HG03439 (cell line): ENCODE results near the gene KCNK6.
"Not testable (repeated sequence)": the region's sequence is repeated elsewhere in the genome, so short reads cannot be mapped to it uniquely, and the experiment has no call there.

ENCODE experiments used
- ATAC-seq: cut with Tn5 transposase; IDR thresholded peaks from one replicate; pipeline ENCODE4 v1.9.1; 2021; ENCODE audit warnings: mild to moderate bottlenecking, moderate library complexity; ENCODE audit not compliant: unreplicated experiment

KCNK6 gene

DNA sequence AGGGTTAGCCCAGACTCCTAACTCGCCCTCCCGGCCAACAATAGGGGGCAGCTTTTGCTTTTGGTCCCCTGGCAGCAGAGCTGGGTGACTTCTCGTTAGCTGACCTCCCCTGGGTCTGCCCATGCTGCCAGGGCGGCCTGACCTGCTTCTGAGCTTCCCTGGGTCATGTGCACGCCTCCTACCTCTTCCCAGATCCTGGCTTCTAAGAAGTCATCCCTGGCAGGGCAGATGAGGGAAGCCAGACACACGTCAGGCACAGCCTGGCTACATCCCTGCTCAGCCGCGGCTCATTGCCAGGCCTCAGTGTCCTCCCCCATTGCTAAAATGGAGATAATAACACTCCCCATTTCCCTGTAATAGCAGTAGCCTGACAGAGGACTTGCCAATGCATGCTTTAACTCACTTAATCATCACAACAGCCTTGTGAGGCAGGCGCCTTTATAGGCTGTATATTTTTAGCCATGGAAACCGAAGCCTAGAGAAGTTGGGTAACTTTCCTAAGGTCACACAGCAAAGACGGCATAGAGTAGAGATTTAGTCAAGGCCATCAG, 2.1 kb downstream of the KCNK6 start:
- ATAC-seq: no peak

DNA sequence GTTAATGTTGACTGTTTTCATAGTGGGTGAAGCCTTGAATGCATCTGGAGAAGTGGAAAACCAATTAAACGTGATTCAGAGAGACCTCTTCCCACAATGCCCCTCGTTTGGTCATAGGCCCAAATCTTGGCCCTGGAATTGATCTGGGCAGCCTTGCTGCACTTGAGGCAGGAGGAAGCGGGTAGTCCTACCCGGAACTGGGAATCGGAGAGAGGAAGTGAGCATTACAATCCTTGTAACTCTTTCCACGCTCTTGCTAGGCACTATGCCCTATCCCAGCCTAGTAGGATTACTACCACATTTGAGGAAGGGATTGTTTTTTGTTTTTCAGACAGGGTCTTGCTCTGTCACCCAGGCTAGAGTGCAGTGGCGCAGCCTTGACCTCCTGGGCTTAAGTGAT, 3.6 kb downstream of the KCNK6 start:
- no peak for ATAC-seq

GRCh38 chr19:38324431-38324830, 4.8 kb downstream of the KCNK6 start:
- no peak for ATAC-seq

GRCh38 chr19:38326591-38326990, 6.9 kb downstream of the KCNK6 start:
- no peak for ATAC-seq

DNA sequence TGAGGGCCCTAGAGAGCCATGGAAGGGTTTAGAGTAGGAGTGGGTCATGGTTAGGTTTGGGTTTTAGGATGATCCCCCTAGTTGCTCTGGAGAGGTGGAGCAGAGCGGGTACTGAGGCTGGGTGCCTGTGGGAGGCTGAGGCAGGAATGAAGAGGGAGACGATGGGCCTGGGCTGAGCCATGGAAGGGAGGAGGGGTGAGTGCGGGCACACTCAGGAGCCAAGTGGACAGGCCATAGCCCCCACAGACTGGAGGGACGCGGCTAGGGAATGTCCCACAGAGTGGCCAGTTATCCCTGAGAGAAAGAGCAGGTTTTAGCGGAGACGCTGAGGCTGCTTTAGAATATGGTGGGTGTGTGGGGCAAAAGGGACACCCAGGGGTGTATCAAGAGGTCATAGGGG, 10.0 kb downstream of the KCNK6 start:
- no peak for ATAC-seq

- no peak for ATAC-seq
Observed at GRCh38 chr19:38331728-38332127, 12.1 kb downstream of the KCNK6 start.

GRCh38 chr19:38333245-38333644, 13.6 kb downstream of the KCNK6 start:
- ATAC-seq: no peak

DNA sequence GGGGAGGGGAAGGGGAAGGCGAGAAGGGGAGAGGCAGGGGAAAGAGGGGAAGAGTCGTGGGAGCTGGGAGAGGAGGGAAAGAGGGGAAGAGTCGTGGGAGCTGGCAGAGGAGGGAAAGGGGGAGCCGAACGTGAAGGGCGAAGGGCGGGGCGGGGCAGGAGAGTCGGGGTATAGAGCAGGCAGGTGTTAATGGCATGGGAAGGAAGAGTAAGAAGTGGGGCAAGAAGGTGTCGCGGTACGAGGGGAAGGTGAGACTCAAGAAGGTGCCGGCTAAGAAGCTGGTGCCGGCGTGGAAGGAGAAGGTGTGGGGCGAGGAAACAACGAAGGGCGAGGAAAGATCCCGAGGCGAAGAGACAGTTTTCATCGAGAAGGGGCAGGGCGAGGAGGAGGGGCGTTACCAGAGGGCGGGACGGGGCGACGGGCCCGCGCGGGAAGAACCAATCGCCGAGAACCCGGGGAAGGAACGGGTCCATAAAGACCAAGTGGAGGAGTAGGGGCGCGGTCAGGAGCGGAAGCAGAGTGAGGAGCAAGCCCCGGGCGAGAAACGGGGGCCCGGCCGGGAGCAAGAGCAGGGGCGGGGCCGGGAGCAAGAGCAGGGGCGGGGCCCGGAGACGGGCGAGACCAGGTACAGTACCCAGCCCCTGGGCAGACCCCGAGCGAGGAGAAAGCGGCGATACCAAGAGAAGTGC, 16.4 kb downstream of the KCNK6 start:
- ATAC-seq: peak; percentile 71

DNA sequence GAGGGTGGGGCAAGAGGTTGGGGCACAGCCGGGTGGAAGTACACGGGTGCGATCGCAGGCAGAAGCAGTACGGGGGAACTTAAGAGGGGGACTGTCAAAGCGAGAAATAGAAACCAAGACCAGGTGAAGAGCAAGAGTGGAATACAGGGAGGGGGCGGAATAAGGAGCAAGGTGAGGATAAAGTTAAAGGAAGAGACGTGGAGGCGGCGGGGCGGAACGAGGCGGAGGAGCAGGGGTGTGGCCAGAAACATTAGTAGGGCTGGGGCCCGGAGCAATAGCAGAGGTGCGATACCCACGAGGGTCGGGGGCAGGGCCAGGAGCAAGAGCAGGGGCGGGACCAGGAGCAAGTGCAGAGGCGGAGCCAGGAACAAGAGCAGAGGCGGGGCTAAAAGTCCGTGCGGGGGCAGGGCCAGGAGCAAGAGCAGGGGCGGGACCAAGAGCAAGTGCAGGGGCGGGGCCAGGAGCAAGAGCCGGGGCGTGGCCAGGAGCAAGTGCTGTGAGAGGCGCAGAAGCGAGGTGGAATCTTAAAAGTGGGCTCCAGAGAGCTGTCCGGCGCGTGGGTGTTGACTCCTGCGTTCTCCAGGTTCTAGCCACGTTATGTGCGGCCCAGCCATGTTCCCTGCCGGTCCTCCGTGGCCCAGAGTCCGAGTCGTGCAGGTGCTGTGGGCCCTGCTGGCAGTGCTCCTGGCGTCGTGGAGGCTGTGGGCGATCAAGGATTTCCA, 17.2 kb downstream of the KCNK6 start:
- ATAC-seq: peak; percentile 44

GRCh38 chr19:38337360-38337653, 17.7 kb downstream of the KCNK6 start:
- ATAC-seq: no peak

DNA sequence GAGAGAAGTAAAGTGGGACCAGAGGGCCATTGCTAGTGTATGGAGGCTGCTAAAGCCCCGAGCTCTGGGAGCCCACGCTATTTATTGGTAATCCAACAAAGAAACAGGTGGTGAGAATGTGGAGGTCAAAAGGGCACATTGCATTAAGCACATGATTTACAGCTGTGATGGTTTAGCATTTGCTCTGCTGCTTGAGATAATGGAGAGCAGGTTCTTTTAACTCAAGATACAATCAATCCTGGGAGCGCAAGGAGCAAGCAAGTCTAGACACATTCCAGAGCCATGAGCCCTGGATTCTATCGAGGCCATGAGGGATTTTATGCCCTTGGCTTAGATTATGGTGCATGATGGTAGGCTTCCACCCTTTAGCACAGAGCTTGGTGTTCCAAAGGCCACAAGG, 19.4 kb downstream of the KCNK6 start:
- ATAC-seq: not testable (repeated sequence)

GRCh38 chr19:38340927-38341326, 21.3 kb downstream of the KCNK6 start:
- no peak for ATAC-seq

DNA sequence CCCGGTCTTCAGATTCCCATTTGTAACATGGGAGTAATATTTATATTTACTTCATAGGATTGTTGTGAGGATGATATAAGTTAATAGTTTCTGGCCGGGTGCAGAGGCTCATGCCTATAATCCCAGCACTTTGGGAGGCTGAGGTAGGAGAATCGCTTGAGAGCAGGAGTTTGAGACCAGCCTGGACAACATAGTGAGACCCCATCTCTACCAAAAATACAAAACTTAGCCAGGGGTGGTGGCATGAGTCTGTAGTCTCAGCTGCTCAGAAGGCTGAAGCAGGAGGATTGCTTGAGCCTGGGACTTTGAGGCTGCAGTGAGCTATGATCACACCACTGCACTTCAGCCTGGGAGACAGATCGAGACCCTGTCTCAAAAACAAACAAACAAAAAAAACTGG, 27.2 kb downstream of the KCNK6 start:
- ATAC-seq: no peak

DNA sequence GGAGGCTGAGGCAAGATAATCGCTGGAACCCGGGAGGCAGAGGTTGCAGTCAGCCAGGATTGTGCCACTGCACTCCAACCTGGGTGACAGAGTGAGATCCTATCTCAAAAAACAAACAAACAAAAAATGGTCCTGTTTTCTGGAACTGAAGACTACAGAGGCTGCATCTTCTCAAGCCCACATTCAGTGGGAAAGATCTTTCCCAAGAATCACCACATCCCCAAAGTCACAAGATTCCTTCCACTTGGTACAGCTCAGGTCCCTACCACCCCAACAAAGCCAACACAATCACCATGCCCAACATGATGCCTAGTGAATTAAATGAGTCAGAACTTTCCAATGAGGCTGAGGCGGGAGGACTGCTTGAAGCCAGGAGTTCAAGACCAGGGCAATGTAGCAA, 31.2 kb downstream of the KCNK6 start:
- no peak for ATAC-seq

GRCh38 chr19:38351865-38352395, 32.3 kb downstream of the KCNK6 start:
- no peak for ATAC-seq

DNA sequence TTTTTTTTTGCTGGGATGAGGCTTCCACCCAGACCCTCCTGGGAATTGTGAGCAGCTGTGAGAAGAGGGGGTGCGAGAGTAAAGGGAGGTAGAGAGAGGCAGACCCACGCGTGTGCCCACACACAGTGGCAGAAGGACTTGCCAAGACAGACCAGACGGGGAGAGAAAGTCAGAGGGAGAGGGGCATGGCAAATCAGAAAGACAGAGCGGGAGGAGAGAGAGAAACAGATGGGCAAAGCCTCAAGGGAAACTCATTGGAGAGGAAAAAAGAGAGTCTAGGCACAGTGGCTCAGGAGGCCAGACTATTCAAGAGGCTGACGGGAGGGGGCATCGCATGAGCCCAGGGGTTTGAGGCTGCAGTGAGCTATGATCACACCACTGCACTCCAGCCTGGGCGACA, 33.0 kb downstream of the KCNK6 start:
- ATAC-seq: no peak

- no peak for ATAC-seq
Observed at GRCh38 chr19:38355728-38356725, 36.4 kb downstream of the KCNK6 start.

DNA sequence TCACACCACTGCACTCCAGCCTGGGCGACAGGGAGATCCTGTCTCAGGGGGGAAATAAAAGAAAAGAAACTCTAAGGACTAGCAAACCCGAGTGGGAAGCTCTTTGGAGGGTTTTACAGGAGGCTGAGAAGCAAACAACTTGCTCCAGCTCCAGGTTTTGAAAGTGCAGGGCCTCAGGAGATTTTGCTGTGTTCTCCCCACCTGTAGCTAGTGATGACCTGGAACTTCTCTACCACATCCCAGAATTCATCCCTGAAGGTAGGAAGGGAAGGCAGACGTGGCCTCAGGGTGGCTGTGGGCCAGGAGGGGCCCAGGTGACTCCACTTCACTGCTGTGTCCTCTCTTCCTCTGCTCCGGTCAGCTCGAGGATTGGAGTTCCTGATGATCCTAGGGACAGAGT, 38.4 kb downstream of the KCNK6 start:
- ATAC-seq: no peak

DNA sequence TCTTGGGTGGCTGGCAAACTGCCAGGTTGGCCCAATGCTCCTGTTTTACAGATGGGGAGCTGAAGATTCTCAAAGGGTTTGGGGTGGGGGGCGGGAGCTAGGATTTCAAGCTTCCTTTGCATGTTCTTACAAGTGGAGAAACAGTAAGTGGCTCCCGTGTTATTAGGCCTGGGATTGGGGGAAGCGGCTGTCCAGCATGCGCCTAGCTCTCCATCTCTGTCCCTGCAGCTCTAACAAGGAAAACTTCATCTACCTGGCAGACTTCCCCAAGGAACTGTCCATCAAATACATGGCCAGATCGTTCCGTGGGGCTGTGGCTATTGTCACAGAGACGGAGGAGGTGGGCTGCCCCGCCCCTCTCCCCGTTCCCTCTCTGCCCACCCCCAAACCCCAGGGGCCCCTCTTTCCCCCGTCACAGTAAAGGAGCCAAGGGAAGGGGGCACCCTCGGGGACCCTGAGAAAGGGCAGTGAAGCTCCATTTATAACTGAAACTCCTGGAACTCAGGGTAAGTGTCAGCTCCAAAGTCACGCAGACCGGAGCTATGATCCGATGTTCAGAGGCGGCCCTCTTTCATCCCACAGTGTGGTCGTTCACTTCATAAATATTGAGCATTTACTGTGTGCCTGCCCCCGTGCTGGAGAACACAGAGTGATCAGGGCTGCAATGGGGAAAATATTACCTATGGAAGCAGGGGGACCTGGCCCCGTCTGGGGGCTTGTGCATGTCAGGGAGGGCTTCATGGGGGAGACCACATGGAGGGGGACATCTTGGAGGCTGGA, 39.8 kb downstream of the KCNK6 start:
- ATAC-seq: no peak

- no peak for ATAC-seq
Observed at GRCh38 chr19:38360351-38360750, 40.7 kb downstream of the KCNK6 start.
